ENCODE measurements around the gene KPNA3.

KPNA3 gene

DNA sequence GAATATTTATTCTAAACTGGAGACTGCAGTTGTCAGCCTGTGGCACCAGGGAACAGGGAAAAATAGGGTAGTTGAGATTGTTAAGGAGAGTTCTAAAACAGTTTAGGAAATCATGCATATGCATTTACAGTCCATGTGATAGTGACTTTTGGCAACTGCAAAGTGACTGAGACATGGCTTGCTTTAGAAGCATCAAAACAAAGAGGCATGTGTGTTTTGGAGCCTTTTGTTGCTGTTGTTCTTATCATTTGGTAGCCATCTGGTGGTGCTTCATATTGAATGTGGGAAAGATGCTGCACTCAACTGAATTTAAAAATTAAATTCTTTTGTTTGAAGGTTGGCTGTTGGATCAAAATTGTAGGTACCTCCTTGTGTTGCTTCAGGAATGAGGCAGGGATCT, 91.0 kb downstream of the KPNA3 start:
- TF ChIP-seq, protein P1, sequence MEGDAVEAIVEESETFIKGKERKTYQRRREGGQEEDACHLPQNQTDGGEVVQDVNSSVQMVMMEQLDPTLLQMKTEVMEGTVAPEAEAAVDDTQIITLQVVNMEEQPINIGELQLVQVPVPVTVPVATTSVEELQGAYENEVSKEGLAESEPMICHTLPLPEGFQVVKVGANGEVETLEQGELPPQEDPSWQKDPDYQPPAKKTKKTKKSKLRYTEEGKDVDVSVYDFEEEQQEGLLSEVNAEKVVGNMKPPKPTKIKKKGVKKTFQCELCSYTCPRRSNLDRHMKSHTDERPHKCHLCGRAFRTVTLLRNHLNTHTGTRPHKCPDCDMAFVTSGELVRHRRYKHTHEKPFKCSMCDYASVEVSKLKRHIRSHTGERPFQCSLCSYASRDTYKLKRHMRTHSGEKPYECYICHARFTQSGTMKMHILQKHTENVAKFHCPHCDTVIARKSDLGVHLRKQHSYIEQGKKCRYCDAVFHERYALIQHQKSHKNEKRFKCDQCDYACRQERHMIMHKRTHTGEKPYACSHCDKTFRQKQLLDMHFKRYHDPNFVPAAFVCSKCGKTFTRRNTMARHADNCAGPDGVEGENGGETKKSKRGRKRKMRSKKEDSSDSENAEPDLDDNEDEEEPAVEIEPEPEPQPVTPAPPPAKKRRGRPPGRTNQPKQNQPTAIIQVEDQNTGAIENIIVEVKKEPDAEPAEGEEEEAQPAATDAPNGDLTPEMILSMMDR (IDR thresholded peaks at IDR 0.05; ENCODE audit: insufficient read depth, low read length): no peak
- TF ChIP-seq POLR2AphosphoS5 (IDR thresholded peaks at IDR 0.05; ENCODE audit: low read depth) (no peak), SPI1 (IDR thresholded peaks at IDR 0.05; ENCODE audit: borderline replicate concordance, low read depth) (no peak), GABPA (IDR thresholded peaks at IDR 0.05; ENCODE audit: low read depth) (no peak)
- H3K27ac ChIP-seq (replicated peaks): no peak overlapping the region

DNA sequence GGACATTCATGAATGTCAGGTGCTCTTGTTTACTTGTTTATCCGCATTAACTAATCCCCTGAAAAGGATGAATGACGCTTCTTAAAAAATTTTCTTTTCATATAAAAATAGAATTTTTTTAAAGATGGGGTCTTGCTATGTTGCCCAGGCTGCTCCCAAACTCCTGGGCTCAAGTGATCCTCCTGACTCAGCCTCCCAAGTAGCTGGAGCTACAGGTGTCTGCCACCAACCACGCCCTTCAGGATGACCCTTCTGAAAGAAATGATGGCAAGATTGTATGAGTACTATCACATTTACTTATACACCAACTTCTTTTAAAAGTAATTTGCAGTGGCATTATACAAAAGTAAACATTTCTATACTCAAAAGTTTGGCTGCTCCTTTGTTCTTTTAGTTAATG, 95.0 kb downstream of the KPNA3 start:
- H3K27me3 ChIP-seq (ENCODE audit: insufficient read depth, poor library complexity, severe bottlenecking): no peaks in the 10 kb centered on the region
- DNase-seq (ENCODE audit: low read depth in 1 of 2, low spot score in 1 of 2): no peak
- no peak overlapping the region for H3K4me3 ChIP-seq (replicated peaks; ENCODE audit: insufficient read depth, low read length)
- H3K27ac ChIP-seq (replicated peaks): no peak overlapping the region
- TF ChIP-seq, protein P2, sequence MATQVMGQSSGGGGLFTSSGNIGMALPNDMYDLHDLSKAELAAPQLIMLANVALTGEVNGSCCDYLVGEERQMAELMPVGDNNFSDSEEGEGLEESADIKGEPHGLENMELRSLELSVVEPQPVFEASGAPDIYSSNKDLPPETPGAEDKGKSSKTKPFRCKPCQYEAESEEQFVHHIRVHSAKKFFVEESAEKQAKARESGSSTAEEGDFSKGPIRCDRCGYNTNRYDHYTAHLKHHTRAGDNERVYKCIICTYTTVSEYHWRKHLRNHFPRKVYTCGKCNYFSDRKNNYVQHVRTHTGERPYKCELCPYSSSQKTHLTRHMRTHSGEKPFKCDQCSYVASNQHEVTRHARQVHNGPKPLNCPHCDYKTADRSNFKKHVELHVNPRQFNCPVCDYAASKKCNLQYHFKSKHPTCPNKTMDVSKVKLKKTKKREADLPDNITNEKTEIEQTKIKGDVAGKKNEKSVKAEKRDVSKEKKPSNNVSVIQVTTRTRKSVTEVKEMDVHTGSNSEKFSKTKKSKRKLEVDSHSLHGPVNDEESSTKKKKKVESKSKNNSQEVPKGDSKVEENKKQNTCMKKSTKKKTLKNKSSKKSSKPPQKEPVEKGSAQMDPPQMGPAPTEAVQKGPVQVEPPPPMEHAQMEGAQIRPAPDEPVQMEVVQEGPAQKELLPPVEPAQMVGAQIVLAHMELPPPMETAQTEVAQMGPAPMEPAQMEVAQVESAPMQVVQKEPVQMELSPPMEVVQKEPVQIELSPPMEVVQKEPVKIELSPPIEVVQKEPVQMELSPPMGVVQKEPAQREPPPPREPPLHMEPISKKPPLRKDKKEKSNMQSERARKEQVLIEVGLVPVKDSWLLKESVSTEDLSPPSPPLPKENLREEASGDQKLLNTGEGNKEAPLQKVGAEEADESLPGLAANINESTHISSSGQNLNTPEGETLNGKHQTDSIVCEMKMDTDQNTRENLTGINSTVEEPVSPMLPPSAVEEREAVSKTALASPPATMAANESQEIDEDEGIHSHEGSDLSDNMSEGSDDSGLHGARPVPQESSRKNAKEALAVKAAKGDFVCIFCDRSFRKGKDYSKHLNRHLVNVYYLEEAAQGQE (IDR thresholded peaks at IDR 0.05; ENCODE audit: insufficient replicate concordance, low read depth): no peak
- TF ChIP-seq, protein P1 (IDR thresholded peaks at IDR 0.05; ENCODE audit: insufficient read depth, low read length): no peak
- no peak for TF ChIP-seq POLR2AphosphoS5 (IDR thresholded peaks at IDR 0.05; ENCODE audit: low read depth)

More for the DNA sequence above, 91.0 kb downstream of the KPNA3 start:
- DNase-seq (ENCODE audit: low read depth in 1 of 2, low spot score in 1 of 2): no peak
- no peaks in the 10 kb centered on the region for H3K27me3 ChIP-seq (ENCODE audit: insufficient read depth, poor library complexity, severe bottlenecking)
- H3K4me3 ChIP-seq (replicated peaks; ENCODE audit: insufficient read depth, low read length): no peak overlapping the region

DNA sequence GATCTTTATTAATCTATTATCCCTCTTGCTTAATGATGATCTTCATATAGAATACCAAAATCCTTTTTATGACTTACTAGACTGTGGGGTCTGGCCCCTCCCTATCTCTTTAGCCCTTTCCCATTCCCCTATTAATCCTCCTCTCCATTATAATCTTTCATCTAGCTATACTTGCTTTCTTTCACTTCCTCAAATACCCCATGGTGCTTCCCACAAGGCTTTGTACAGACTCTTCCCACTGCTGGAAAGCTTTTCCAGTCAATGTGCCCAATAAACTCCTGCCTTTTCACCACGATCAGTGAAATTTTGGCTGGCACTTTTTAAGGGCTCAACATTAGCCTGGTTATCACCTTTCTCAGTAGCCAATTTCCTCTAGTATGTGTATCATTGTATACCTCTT, 98.0 kb downstream of the KPNA3 start:
- peak; percentile 73 for TF ChIP-seq SPI1 (IDR thresholded peaks at IDR 0.05; ENCODE audit: borderline replicate concordance, low read depth)
- TF ChIP-seq, protein P2 (IDR thresholded peaks at IDR 0.05; ENCODE audit: insufficient replicate concordance, low read depth): no peak
- H3K4me3 ChIP-seq (replicated peaks; ENCODE audit: insufficient read depth, low read length): no peak overlapping the region

DNA sequence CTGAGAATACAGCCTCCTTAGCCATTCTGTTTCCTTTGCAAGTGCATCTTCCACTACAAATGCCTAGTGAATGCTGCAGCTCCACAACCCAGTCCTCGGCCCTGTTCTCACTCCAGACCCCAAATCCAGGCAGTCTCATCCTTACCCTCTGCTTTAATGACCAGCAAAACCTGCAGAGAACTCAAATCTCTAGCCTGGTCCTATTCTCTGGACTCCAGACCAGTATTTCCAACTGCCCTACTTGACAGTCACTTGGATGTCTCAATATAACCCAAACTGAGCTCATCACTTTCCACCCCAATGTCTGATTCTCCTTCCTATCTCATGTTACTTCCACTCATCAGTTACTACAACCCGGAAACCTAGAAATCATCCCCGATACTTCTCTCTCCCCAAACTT, 98.6 kb downstream of the KPNA3 start:
- Histone ChIP-seq H3K27me3 (ENCODE audit: insufficient read depth, poor library complexity, severe bottlenecking) (no peaks in the 10 kb centered on the region), H3K4me3 (replicated peaks; ENCODE audit: insufficient read depth, low read length) (no peak overlapping the region), H3K27ac (replicated peaks) (no peak overlapping the region)
- TF ChIP-seq POLR2AphosphoS5 (IDR thresholded peaks at IDR 0.05; ENCODE audit: low read depth): no peak
- TF ChIP-seq SPI1 (IDR thresholded peaks at IDR 0.05; ENCODE audit: borderline replicate concordance, low read depth): no peak
- no peak for TF ChIP-seq GABPA (IDR thresholded peaks at IDR 0.05; ENCODE audit: low read depth)
- TF ChIP-seq, protein P1 (IDR thresholded peaks at IDR 0.05; ENCODE audit: insufficient read depth, low read length): no peak
- TF ChIP-seq, protein P2 (IDR thresholded peaks at IDR 0.05; ENCODE audit: insufficient replicate concordance, low read depth): no peak
- no peak for DNase-seq (ENCODE audit: low read depth in 1 of 2, low spot score in 1 of 2)

More for the DNA sequence above, 98.0 kb downstream of the KPNA3 start:
- DNase-seq (ENCODE audit: low read depth in 1 of 2, low spot score in 1 of 2): no peak
- Histone ChIP-seq H3K27ac (replicated peaks) (no peak overlapping the region), H3K27me3 (ENCODE audit: insufficient read depth, poor library complexity, severe bottlenecking) (no peaks in the 10 kb centered on the region)
